Measurements from ENCODE around the gene IGFBP1.

IGFBP1 gene

DNA sequence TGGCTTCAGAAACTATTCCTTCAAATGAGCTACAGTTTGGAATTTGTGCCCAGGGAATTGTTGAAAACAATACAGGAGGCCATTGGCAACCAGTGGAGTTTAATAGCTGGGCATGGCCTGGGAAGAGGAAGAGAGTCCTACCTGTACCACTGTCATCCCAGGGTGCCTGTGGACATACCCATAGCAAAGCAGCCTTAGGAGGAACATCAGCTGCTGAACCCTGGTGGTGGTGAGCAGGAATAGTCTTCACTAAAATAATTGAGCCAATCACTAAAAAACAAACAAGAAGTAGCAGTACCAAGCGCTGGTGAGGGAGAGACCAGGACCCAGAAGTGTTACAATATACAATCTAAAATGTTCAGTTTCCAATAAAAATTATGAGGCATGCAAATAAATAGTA lies 14.5 kb downstream of the IGFBP1 start:
- no peak for DNase-seq (ENCODE audit: low spot score)

DNA sequence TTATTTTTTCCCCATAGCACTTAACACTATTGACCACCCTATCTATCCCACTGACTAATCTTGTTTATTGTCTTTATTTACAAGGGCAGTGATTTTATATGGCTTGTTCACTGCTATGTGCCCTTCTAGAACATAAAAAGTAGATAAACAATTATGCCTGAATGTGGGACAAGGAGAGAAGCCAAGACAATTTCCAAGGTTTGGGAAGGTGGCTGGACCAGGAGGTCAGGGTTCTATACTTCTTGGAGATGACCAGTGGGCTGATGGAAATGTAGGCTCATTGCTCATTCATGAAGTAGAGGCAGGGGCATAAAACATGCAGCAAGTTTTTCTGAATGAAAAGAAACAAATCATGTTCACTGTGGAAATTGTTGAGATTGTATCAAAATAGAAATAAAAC lies 21.3 kb downstream of the IGFBP1 start:
- no peak for DNase-seq (ENCODE audit: low spot score)

DNA sequence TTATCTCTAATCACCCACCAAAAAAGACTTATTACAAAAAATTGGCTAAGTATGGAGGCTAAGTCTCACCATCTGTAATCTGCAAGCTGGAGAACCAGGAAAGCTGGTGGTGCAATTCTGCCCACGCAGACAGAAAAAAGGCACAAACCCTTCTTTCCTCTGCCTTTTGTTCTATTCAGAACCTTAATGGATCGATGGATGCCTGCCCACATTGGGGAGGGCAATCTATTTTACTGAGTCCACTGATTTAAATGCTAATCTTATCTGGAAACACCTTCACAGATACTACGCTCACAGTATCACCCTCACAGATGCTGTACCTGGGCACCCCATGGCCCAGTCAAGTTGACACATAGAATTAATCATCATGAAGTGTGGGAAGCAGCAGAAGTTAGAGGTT lies 22.6 kb downstream of the IGFBP1 start:
- no peak for DNase-seq (ENCODE audit: low spot score)

DNA sequence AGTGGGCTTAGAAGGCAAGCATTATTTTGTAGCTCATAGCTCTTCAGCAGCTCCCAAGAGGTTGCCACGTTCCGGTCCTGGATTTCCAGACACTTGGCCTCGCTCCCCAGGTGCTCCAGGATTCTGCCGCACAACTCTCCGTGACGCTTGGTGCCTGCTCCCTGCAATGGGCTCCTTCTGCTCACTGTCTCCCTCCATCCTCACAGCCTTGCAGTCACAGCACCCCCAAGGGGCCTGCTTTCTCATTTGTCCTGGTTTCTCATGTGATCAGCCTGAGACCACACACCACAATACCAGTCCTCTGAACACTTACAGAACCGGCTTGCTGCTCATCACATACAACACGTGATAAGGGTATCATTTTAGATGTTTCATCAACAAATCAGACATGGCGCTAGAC lies 23.0 kb downstream of the IGFBP1 start:
- DNase-seq (ENCODE audit: low spot score): no peak

DNA sequence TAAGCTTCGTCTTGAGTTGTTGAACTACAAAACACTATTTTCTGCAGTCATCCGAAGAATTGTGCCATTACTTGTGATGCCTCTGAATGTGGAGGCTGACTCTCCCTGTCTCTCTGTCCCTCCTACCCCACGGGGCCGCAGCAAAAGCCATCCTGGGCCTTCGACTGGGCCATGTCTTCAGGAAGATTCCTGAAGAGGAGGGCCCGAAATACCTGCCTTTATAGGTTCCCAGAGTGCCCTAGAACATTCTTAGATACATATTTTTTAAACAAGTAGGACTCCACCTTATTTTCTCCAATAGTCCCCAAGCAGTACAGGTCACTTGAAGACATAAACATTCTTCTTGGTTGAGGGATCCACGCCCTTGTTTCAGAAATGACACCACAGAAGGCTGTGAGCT lies 24.7 kb downstream of the IGFBP1 start:
- DNase-seq (ENCODE audit: low spot score): no peak

DNA sequence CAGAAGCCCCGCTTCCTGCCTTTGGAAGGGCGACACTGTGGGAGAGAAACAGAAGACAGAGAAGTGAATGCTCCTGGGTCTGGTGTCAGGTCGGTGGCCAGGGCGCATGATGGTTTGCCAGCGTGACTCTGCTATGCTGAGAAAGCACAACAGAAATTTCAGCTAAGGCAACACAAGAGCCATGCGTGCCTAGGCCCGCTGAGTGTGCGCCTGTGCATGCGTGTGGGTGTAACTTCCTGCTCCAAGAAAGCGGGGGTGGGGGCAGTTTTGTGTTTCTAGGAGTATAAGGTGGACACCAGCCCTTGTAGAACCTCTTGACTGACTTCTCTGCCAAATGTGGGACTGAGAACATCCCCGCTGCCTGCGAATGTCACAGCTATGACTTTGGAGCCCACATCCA lies 26.6 kb downstream of the IGFBP1 start:
- no peak for DNase-seq (ENCODE audit: low spot score)

DNA sequence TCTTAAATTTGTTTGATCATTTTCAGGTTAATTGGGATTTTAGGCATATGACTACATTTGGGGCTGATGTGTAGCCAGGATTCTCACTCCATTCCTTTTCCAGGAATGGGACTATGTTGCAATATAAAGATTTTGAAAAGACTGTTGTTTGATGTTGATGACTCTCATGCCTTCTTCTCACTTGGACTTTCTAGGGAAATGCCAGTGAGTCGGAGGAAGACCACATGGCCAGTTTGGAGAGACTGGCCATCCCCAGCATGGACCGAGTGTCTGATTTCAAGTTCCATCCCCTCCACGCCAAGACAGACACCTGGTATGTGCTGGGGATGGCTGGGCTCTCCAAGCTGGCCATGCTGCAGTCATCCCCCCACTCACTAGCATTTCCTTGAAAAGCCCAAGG lies 27.3 kb downstream of the IGFBP1 start:
- DNase-seq (ENCODE audit: low spot score): no peak

DNA sequence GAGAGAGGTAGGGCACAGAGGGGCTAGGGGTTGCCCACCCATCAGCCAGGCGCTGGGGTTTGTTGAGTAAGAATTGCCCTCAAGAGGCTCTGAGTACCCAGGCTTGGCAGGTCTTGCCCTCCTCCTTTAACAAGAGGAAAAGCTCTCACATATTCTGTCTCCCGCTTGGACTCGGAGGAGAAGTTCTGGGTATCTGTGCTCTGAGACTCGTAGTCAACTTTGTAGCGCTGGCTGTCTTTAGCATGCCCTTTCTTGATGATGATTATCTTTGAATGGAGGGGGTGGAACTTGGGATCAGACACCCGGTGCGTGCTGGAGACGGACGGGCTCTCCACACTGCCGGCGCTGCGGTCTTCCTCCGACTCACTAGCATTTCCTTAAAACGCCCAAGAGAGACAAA lies 28.8 kb downstream of the IGFBP1 start:
- DNase-seq (ENCODE audit: low spot score): no peak

DNA sequence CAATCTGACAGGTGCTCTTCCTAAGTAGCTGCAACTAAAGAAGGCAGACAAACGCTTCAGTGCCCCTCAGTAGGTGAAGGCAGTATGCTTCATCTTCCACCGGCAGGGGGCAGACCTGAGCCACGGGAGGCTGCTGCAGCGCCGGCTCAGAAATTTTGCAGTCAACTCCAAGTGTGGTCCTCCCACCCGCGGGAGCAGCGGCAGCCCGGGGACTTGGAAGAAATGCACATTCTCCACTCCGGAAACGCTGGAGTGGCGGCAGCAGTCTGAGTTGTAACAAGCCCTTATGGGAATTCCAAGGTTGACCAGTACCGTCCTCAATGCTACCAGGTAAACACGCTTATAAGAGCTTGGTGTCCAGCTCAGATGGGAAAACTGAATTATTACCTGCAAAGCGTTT lies 29.4 kb downstream of the IGFBP1 start:
- peak; percentile 79 for DNase-seq (ENCODE audit: low spot score)

DNA sequence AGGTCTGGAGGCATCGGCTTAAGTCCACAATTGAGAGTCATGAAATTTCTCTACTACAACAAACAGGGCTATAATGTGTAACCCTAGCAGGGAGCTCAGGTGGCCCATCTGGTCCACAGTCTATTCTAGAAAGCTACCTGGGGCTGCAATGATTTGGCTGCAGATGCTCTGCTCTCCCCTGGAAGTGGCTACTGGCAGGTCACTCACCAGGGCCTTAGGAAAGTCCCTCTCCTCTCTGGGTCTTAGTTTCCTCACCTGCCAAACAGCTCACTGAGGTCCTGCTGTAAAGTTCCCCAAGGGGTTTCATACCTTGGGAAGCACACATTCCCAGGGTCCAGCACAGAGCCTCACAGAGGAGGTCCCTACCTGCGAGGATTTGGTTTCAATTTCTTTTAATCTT lies 30.3 kb downstream of the IGFBP1 start:
- no peak for DNase-seq (ENCODE audit: low spot score)

DNA sequence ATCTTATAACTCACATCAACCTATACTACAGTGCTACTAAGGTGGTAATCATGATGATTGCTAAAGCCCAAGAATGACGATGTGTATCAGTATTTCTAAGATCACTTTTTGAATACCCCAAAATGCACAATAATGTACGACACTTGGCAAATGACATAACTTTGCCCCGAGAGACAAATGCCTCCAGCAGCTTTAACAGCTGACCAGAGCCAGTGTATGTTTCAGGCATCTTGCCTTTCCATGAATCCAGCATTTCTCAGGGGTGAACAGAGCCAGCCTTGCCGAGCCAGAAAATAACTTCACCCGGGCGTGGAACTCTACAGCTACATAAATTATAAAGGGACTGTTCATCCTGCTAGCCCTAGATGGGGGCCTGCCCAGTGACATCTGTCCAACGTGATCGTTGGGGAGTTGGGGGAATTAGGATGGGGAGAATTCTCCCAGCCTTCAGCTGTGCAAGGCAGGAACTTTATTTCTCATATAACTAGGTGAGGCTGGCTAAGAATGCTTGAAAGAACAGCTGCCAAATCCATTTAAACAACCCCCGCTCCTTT lies 31.0 kb downstream of the IGFBP1 start:
- no peak for DNase-seq (ENCODE audit: low spot score)

DNA sequence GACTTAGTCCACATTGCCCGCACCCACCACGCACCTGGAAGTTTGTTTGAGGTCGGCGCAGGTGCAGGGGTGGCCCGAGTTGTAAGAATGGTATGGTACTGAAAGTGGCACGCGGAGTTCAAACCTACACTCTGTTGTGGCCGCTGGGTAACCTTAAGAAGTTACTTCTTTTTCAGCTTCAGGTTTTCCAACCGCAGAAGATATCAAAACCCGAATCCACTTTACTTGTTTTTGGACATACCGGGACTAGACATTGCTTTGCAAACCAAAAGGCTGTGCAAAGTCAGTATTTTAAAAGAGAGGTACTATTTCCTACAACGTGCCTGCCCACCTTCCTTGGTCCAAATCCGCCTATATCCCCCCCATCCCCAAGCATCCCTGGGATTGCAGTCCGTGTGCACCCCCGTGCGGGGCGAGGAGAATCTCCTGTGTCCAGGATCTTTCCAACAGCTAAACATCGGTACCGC lies 31.7 kb downstream of the IGFBP1 start:
- DNase-seq (ENCODE audit: low spot score): no peak

DNA sequence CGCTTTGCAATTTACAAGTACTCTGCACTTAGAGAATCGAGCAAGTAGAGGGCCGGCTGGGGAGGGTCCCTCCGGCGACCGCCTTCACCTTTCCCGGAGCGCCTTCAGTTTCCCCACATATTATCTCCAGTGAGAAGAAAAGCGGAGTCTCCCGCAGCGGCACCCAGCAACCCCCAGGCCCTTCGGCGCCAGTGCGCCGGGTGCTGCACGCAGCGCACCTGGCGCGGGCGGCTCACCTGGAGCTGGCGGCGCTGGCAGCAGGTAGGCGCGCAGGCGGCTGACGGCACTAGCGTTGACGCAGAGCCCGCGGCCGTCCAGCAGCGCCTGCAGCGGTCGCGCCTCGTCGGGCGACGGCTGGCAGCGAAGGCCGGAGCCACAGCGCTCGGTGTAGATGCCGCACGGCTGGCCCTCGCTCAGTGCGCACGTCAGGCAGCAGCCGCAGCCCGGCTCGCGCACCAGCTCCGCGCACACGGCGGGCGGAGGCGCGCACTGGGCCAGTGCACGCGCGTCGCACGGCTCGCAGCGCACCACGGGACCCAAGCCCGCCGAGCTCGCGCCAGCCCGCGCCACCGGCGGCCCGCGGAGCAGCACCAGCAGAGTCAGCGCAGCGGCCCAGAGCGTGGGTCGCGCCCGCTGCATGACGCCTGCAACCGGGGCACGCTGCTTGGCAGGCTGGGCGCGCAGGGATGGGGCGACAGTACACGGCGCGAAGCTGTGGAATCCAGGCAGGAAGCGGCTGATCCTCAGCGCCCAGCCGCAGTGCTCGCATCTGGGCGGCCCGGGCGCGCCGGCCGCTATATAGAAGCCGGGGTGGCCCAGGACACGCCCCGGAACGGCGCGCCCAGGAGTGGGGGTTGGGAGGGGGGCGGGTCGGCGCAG lies 32.5 kb downstream of the IGFBP1 start, which contains the start of gene IGFBP3:
TSS of gene IGFBP3 (minus strand) at position 771 of the 879 bp plus-strand sequence. CDS start at position 639, 132 bp downstream.
- DNase-seq (ENCODE audit: low spot score): peak; percentile 31

DNA sequence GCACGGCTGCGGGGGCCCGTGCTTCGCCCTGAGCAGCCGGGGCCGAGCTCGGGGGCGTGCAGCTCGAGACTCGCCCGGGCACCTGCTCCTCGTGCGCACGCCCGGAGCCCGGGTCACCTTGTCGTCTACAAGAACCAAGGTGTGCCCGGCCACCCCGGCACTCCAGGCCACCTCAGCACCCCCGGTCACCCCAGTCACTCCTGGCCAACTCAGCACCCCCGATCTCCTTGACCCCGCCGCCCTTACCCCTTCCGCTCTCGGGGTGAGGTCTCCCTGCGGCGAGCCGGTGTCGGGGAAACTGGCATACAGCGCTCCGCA lies 33.1 kb downstream of the IGFBP1 start:
- DNase-seq (ENCODE audit: low spot score): no peak

DNA sequence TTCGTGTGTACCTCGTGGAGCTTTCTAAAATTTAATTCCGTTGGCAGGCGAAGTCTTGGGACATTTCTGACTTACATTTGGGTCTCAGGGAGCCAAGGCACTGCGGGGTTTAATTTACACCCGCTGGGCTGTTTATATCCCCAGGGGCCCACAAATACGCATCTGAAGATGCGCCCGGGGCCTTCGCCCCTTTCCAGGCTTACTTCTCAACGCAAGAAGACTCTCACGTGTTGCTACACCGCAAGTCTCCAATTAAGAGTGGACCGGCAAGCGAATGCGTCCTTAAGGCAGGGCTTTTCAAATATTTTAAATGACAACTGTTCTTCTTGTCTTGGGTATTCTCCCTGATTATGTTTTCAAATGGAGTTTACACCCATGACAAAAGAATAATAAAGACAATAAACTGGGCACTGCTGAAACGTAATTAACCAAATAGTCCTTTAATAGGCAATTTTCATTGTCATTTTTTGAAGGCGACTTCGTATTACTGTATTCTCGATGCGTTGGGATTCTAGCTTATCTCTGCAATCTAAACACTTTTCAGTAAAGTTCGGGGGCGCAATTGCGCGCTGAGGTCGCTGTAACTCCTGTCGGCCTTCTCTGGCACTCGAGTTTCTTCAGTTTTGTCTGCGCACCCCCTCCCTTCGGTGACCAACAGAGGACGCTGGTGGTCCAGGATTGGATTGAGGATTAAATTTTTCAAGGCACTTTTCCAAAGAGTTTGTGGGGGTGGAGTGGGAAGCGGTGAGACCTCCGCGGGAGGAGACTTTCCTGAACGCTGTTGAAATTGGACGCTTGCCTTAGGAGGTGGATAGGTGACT lies 33.6 kb downstream of the IGFBP1 start:
- no peak for DNase-seq (ENCODE audit: low spot score)

DNA sequence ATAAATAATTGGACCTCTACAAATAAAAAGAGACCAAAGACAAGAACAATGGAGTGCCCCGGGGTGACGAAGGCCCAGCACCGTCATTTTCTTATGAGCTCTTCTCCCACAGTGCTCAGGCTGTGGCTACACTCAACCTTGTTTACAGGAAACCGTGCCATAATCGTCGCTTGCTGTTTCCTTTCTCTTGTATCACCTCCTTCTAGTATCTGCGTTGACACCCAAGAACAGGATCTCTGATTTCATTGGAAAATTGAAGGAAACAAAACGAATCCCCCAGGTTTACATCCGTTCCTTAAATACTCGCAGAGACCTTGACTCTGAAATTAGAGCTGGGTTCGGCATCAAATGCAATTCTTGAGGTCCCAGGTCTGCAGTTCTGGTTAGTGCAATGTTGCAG lies 34.5 kb downstream of the IGFBP1 start:
- DNase-seq (ENCODE audit: low spot score): no peak

DNA sequence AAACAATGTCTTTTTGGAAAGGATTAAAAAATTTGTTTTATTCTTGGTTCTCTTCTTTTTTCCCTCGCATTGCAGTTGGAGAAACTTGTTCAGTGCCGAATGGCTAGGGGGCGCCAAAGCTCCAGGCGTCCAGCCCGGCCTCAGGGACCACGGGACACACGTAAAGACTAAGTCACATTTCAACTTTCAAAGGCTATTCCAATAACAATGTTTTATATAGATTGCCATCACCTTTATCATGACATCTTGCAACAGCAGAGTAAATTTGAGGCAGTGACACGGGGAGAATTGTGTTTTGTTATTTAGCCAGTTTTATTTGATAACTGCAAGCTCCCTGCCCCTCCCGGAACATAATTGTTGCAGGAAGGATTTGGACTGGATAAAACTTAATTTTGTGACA lies 35.0 kb downstream of the IGFBP1 start:
- peak; percentile 80 for DNase-seq (ENCODE audit: low spot score)

DNA sequence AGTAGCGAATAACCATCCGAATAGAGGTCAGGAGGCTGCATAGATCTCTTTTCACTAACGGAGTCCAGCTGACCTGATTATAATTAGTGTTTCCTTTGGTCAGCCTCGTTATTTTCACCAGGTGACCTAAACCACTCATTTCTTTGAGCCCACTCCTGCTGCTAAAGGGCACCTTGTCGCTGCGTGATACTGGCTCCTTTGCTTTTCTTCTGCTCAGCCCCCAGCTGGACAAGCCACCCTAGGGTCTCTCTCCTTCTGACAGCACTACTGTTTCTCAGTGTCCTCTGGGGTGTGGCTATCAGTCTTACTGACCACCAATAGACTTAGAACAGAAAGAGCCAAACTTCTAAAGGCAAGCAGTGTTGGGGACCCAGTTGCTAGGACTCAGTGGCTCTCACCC lies 35.5 kb downstream of the IGFBP1 start:
- DNase-seq (ENCODE audit: low spot score): no peak

DNA sequence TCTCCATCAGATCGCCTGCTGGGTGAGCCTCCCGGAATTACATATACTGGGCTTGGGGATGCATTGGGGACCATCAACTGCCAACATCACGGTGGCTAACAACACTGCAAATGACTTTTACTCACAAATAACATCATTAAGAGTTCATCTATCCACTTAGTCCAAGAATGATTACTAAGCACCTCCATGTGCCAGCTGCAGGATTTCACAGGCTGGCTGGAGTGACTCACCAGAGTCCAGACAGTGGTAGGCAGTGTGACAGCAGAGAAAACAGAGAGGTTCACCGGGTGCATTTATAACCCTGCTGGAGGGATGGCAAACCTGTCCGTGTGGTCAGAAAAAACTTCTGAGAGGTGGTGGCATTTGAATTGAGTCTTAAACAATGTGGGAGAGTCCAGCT lies 36.0 kb downstream of the IGFBP1 start:
- peak; percentile 41 for DNase-seq (ENCODE audit: low spot score)

DNA sequence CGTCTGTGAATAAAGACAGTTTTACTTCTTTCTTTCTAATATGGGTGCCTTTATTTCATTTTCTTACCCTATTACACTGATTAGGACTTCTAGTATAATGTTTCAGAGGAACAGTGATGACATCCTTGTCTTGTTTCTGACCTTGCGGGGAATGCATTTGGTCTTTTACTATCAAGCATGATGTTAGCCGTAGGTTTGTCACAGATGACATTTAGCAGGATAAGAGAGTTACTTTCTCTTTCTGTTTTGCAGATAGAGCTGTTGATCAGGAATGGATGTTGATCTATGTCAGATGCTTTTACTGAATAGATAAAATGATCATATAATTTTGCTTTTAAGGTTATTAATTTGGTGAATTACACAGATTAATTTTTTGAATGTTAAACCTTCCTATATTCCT lies 39.4 kb downstream of the IGFBP1 start:
- DNase-seq (ENCODE audit: low spot score): no peak

DNA sequence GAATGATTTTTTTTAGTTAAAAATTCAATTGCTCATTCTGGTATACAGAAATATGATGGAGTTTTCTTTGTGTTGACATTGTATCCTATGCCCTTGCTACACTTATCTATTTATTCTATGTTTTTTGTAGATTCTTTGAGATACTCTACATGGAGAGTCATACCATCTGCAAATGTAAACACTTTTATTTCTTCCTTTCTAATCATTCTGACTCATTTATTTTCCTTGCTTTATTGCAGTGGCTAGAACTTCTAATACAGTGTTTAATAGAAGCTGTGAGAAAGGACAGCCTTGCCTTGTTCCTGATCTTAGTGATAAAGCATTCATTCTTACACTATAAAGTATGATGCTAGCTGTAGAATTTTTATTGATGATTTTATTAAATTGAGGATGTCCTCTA lies 42.7 kb downstream of the IGFBP1 start:
- no peak for DNase-seq (ENCODE audit: low spot score)

DNA sequence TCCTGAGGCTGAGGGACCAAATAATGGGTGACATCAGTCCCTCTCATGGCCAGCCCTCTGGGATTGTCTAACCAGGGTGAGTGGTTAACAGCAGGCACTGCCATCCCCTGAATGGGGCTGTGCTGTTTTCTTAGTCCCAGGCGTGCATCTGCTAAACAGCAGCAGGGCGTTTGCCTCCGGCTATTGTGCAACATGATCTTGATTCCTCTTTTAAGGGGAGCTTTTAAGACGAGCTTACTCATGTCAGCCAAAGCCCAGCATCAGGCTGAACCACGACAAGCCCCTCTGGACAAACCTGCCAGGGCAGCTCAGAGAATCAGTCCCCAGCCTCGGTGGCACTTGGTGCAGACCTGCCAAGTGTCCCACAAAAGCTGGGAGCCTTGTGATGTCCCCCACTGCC lies 49.0 kb downstream of the IGFBP1 start:
- DNase-seq (ENCODE audit: low spot score): no peak

DNA sequence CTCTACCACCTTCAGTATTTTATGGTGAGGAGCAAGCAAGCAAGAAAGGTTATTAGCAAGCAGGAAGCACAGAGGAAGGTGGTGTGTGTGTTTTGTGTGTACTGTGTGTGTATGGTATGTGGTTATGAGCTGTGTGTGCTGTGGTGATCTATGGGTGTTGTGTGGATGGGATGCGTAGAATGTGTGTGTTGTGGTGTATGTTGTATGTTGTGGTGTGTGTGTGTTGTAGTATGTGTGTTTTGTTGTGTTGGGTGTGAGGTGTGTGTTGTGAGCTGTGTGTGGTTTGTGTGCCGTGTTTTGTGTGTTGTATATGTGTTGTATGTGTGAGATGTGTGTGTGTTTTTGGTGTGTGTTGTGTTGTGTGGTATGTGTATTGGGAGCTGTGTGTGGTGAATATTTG lies 49.6 kb downstream of the IGFBP1 start:
- no peak for DNase-seq (ENCODE audit: low spot score)

Data from LoVo (cell line).